Myometrial cell (primary cell): Measurements from ENCODE around the gene POLRMT. TPM values are rescaled to one million over a fixed set of nuclear protein-coding genes. Genes with fewer than 3 reads are reported as not detected.

ENCODE experiments used
- total RNA-seq: library from RNA; depleted of rRNA; stranded (reverse); fragments of >200 nt; gene quantifications from 2 replicates; pipeline ENCODE4 v1.2.3, GENCODE V29; 2015

Gene POLRMT
- total RNA-seq = 33.4 and 34.7 TPM in 2 replicates

DNA sequence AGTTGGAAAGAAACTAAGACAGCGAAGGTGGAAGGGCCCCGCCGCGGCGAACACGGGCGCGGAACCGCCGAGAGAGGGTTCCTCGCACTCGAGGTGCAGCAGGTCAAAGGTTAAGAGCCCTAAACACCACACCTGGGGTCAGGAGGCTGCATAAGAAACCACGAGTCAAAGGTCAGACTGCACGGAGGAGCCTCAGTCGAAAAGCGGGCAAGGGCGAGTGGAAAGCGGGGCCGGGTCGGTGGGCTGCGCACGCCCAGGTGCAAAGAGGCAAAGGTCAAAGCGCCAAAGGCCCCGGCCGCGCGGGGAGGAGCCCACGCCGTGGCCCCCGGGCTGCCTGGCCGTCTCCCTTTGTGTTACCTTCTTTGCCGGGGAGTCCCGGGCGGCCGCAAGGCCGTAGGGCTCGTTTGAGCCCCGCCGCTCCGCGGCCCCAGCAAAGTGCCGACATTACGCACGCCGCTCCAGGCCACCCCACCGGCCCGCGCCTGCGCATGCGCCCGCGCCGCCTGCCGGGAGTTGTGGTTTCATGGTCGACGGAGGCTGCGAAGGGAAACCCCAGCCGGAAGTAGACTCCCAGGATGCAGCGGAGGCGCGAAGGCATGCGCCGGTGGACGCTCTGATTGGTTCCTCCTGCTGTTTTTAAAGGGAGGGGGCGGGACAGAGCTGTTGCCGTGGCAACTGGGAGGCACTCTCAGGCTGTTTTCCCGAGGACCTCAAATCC is at the start of gene POLRMT:
Gene POLRMT, minus strand, starts transcription at position 470 of the 718 bp plus-strand sequence. Its CDS starts 25 bp downstream, at position 445.

DNA sequence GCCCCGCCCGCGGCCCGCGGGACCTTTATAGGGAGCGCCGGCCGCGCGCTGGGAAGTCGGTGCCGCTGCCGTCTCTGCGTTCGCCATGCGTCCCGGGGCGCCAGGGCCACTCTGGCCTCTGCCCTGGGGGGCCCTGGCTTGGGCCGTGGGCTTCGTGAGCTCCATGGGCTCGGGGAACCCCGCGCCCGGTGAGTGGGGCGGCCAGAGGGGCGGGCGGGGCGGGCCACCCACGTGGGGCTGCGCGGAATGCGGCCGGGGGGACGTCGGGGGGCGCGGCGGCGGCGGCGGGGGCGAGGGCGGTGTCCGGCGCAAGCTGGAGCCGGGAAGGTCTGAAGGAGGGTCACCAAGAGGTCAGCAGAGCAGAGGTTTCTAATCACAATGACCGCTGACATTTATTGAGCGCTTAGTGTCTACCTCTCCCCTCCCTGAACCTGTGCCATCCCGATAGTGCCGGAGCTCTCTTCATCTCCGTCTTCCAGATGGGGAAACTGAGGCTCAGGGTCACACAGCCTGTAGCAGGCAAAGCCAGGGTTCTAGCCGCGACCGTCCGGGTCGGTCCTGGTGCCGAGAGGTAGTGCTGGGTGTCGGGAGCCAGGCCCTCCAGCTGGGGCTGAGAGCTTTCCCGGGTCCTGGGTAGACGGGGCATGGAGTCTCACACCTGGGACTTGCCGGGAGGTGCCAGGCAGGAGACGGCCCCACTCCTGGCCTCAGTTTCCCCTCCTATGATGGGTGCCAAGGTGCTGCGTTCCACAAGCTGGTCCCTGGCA is 43.2 kb upstream of the POLRMT start, which contains the start of gene FSTL3:
Gene FSTL3, plus strand, starts transcription at position 54 of the 767 bp plus-strand sequence. Its CDS starts 32 bp downstream, at position 86.

DNA sequence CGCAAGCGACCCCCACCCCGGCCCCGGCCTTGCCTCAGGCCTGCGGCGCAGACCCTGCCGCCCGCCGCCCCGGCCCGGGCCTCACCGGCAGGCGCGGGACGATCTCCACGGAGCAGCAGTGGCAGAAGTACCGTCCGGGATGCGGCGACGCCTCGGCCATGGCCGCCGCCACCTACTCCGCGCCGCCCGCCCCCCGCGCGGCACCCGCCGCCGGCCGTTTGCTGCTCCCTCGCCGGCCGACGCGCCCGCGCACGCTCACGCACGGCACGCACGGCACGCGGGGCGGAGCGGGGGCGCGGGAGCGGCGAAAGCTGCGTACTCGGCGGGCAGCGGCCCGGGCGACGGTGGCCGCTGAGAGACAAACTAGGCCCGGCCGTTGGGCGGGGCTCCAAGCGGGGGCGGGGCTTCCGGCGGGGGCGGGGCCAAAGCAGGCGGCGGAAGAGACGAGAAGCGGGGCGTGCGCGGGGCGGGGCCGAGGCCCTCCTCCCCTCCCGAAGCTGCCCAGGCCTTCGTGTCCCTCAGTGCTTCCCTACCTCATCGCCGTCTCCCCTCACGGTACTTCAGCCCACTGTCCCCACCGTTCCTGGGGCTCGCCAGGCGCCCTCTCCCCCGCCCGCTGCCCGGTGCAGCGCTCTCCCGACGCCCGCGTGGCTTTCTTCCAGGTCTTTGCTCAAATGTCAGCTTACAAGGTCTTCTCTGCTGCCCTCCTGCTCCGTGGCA is 29.8 kb upstream of the POLRMT start, which contains the start of gene RNF126:
Gene RNF126, minus strand, starts transcription at position 253 of the 720 bp plus-strand sequence. Its CDS starts 93 bp downstream, at position 160.

DNA sequence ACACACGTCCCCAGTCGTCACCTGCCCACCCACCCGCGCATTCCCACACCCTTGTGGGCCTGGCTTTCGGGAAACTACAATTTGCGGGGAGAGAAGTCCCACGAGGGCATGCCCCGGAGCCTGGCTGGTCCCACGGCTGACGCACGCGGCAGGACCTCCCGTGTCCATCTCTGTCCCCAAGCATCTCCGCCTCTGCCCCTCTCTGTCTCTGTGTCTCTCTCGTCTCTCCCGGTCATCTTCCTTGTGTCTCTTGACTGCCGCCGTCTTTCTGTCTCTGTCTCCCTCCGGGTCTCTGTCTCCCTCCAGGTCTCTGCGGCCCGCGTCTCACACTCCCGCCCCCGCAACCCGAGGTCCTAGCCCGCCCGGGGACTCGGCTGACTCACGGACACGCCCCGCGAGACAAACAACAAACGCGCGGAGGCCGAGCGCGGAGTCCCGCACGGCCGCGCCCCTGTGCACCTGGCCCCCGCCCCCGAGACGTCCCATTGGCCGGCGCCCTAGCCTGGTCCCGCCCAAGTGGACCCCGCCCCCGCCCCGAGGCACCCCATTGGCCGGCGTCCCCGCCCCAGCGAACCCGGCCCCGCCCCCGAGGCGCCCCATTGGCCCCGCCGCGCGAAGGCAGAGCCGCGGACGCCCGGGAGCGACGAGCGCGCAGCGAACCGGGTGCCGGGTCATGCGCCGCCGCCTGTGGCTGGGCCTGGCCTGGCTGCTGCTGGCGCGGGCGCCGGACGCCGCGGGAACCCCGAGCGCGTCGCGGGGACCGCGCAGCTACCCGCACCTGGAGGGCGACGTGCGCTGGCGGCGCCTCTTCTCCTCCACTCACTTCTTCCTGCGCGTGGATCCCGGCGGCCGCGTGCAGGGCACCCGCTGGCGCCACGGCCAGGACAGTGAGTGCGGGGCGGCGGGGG is 6.2 kb upstream of the POLRMT start, which contains the start of gene FGF22:
Gene FGF22, plus strand, starts transcription at position 627 of the 908 bp plus-strand sequence. Its CDS starts 47 bp downstream, at position 674.

GRCh38 chr19:589693-590395 is 43.5 kb downstream of the POLRMT start, which contains the start of gene HCN2:
TSS of gene HCN2 (plus strand) at chr19:589881. CDS start at chr19:589946, 65 bp downstream.

DNA sequence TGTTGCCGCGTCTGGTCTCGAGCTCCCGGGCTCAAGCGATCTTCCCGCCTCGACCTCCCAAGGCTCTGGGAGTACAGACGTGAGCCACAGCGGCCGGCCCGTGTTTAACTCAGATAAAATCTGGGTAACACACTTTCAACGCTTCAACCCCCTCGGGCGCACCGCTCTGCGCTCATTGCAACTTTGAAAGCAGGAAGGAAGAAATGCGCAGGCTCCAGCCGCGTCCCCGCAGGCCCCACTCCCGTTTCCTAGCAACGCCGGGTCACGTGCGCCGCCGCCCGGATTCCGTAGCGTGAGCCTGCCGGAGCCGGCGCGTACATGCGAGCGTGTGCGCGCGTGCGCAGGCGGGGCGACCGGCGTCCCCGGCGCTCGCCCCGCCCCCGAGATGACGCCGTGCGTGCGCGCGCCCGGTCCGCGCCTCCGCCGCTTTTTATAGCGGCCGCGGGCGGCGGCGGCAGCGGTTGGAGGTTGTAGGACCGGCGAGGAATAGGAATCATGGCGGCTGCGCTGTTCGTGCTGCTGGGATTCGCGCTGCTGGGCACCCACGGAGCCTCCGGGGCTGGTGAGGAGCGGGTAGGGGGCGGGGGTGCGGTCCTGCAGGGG is 61.1 kb downstream of the POLRMT start, which contains the start of gene BSG:
Gene BSG, plus strand, starts transcription at position 457 of the 603 bp plus-strand sequence. Its CDS starts 39 bp downstream, at position 496.

Other genes with a start within 250 kb of the POLRMT start
- gene C2CD4C, start 224.4 kb downstream of the POLRMT start, total RNA-seq = not detected in 2 replicates
- gene SHC2, start 172.5 kb downstream of the POLRMT start, total RNA-seq = under 0.01 TPM in 1 of 2 replicates, not detected in the other
- 0.18 TPM in 1 of 2 replicates, not detected in the other for gene MADCAM1, start 137.1 kb downstream of the POLRMT start, total RNA-seq
- gene TPGS1, start 126.0 kb downstream of the POLRMT start, total RNA-seq = 36.0 and 58.5 TPM in 2 replicates
- 49.8 and 59.4 TPM in 2 replicates for gene CDC34, start 101.8 kb downstream of the POLRMT start, total RNA-seq
- not detected in 2 replicates for gene GZMM, start 89.5 kb downstream of the POLRMT start, total RNA-seq
- 709 and 859 TPM in 2 replicates for gene BSG, start 60.9 kb downstream of the POLRMT start, total RNA-seq
- 1.2 TPM in 2 replicates for gene HCN2, start 43.7 kb downstream of the POLRMT start, total RNA-seq
- not detected in 2 replicates for gene FGF22, start 6.3 kb upstream of the POLRMT start, total RNA-seq
- 65.7 and 83.5 TPM in 2 replicates for gene RNF126, start 29.7 kb upstream of the POLRMT start, total RNA-seq
- gene FSTL3, start 42.9 kb upstream of the POLRMT start, total RNA-seq = 68.0 and 111 TPM in 2 replicates
- gene PRSS57, start 61.9 kb upstream of the POLRMT start, total RNA-seq = not detected in 2 replicates
- 0.35 and 6.3 TPM in 2 replicates for gene PALM, start 75.4 kb upstream of the POLRMT start, total RNA-seq
- gene MISP, start 117.6 kb upstream of the POLRMT start, total RNA-seq = 0.86 TPM in 1 of 2 replicates, not detected in the other
- gene PTBP1, start 163.9 kb upstream of the POLRMT start, total RNA-seq = 250 and 351 TPM in 2 replicates
- 0.35 and 0.58 TPM in 2 replicates for gene PLPPR3, start 188.4 kb upstream of the POLRMT start, total RNA-seq
- gene AZU1, start 194.3 kb upstream of the POLRMT start, total RNA-seq = not detected in 2 replicates
- gene PRTN3, start 207.5 kb upstream of the POLRMT start, total RNA-seq = not detected in 2 replicates
- not detected in 2 replicates for gene ELANE, start 218.8 kb upstream of the POLRMT start, total RNA-seq
- 2.0 and 5.7 TPM in 2 replicates for gene CFD, start 226.1 kb upstream of the POLRMT start, total RNA-seq